ENCODE data around the gene PTPRD. TPM values are rescaled to one million over a fixed set of nuclear protein-coding genes. Genes with fewer than 3 reads are reported as not detected.

Gene PTPRD
- total RNA-seq, 1 donor from 2014 or later = 75.7 TPM

DNA sequence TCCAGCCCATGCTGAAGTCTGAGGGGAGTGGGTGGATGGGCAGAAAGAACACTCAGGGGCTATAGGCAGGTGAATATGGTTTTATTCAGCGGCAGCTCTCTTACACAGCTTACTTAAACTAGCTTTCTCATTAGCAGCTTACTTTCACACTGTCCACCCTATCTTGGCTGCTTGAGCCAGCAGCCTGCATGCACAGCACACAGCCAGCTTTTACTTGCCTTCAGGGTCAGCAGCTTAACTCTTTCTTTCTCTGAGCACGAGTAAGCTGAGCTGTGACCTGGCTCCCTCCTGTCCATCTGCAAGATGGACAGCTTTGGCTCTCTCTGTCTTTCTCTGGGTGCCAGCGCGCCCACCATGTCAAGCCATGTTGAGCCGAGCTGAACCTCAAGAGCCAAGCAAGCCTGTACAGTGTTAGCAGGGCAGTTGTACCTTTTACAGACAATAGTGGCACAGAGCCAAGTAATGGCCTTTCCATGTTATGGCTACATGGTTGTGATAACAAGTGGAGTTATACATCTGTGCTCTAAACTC lies 1054.9 kb downstream of the PTPRD start:
- Histone ChIP-seq H3K9me3 (ENCODE audit: control insufficient read depth in 3 of 3, low read length in 3 of 3) (no peaks in the 10 kb centered on the region), H3K27me3 (ENCODE audit: control insufficient read depth in 3 of 3, insufficient read depth in 3 of 3, low read length in 3 of 3) (no peaks in the 10 kb centered on the region), H3K4me1 (ENCODE audit: control insufficient read depth in 3 of 3, insufficient read depth in 3 of 3, low read length in 3 of 3) (no peaks in the 10 kb centered on the region), H3K36me3 (ENCODE audit: control insufficient read depth in 3 of 3, insufficient read depth in 3 of 3, low read length in 3 of 3) (no peaks in the 10 kb centered on the region), H3K27ac (ENCODE audit: low read depth, low read length) (no peak overlapping the region), H3K4me3 (ENCODE audit: low read length in 3 of 3) (no peak overlapping the region), H3K9ac (ENCODE audit: low read depth in 1 of 3, low read length in 3 of 3) (no peak overlapping the region)

- no peaks in the 10 kb centered on the region for H3K4me1 ChIP-seq (ENCODE audit: control insufficient read depth in 3 of 3, insufficient read depth in 3 of 3, low read length in 3 of 3)
- no peak overlapping the region for H3K27ac ChIP-seq (ENCODE audit: low read depth, low read length)
- no peaks in the 10 kb centered on the region for H3K27me3 ChIP-seq (ENCODE audit: control insufficient read depth in 3 of 3, insufficient read depth in 3 of 3, low read length in 3 of 3)
- no peaks in the 10 kb centered on the region for H3K36me3 ChIP-seq (ENCODE audit: control insufficient read depth in 3 of 3, insufficient read depth in 3 of 3, low read length in 3 of 3)
- H3K9ac ChIP-seq (ENCODE audit: low read depth in 1 of 3, low read length in 3 of 3) = no peak overlapping the region
- no peaks in the 10 kb centered on the region for H3K9me3 ChIP-seq (ENCODE audit: control insufficient read depth in 3 of 3, low read length in 3 of 3)
- no peak overlapping the region for H3K4me3 ChIP-seq (ENCODE audit: low read length in 3 of 3)
Measured at GRCh38 chr9:9556865-9557803, 1055.7 kb downstream of the PTPRD start.

DNA sequence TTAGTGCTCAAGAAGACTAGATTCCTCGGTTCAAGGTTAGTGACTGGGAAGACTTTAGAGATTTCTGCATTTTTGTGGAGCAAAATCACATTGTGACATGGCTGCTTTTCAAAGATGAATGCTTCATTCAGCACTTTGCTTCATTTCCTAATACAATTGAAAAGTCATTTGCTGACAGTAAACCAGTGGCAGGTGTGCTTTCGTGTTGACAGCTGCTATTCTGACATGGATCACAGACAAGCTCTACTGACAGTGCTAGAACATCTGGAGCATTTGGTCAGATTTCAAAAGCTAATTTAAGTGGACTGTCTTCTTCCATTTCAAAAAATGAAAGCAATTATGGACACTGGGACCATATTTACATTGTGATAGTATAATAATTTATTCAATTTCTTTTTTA lies 1060.1 kb downstream of the PTPRD start:
- Histone ChIP-seq H3K4me1 (ENCODE audit: control insufficient read depth in 3 of 3, insufficient read depth in 3 of 3, low read length in 3 of 3) (no peaks in the 10 kb centered on the region), H3K9ac (ENCODE audit: low read depth in 1 of 3, low read length in 3 of 3) (no peak overlapping the region), H3K27me3 (ENCODE audit: control insufficient read depth in 3 of 3, insufficient read depth in 3 of 3, low read length in 3 of 3) (no peaks in the 10 kb centered on the region), H3K36me3 (ENCODE audit: control insufficient read depth in 3 of 3, insufficient read depth in 3 of 3, low read length in 3 of 3) (no peaks in the 10 kb centered on the region), H3K27ac (ENCODE audit: low read depth, low read length) (no peak overlapping the region), H3K9me3 (ENCODE audit: control insufficient read depth in 3 of 3, low read length in 3 of 3) (no peaks in the 10 kb centered on the region), H3K4me3 (ENCODE audit: low read length in 3 of 3) (no peak overlapping the region)

- H3K9me3 ChIP-seq (ENCODE audit: control insufficient read depth in 3 of 3, low read length in 3 of 3) = no peaks in the 10 kb centered on the region
- no peak overlapping the region for H3K4me3 ChIP-seq (ENCODE audit: low read length in 3 of 3)
- H3K4me1 ChIP-seq (ENCODE audit: control insufficient read depth in 3 of 3, insufficient read depth in 3 of 3, low read length in 3 of 3) = no peaks in the 10 kb centered on the region
- no peaks in the 10 kb centered on the region for H3K36me3 ChIP-seq (ENCODE audit: control insufficient read depth in 3 of 3, insufficient read depth in 3 of 3, low read length in 3 of 3)
- no peak overlapping the region for H3K9ac ChIP-seq (ENCODE audit: low read depth in 1 of 3, low read length in 3 of 3)
- no peaks in the 10 kb centered on the region for H3K27me3 ChIP-seq (ENCODE audit: control insufficient read depth in 3 of 3, insufficient read depth in 3 of 3, low read length in 3 of 3)
- H3K27ac ChIP-seq (ENCODE audit: low read depth, low read length) = no peak overlapping the region
Measured at GRCh38 chr9:9538766-9539165, 1074.0 kb downstream of the PTPRD start.

- Histone ChIP-seq H3K27me3 (ENCODE audit: control insufficient read depth in 3 of 3, insufficient read depth in 3 of 3, low read length in 3 of 3) (no peaks in the 10 kb centered on the region), H3K9me3 (ENCODE audit: control insufficient read depth in 3 of 3, low read length in 3 of 3) (no peaks in the 10 kb centered on the region), H3K4me1 (ENCODE audit: control insufficient read depth in 3 of 3, insufficient read depth in 3 of 3, low read length in 3 of 3) (no peaks in the 10 kb centered on the region), H3K9ac (ENCODE audit: low read depth in 1 of 3, low read length in 3 of 3) (no peak overlapping the region), H3K36me3 (ENCODE audit: control insufficient read depth in 3 of 3, insufficient read depth in 3 of 3, low read length in 3 of 3) (no peaks in the 10 kb centered on the region), H3K4me3 (ENCODE audit: low read length in 3 of 3) (no peak overlapping the region), H3K27ac (ENCODE audit: low read depth, low read length) (no peak overlapping the region)
Measured at GRCh38 chr9:9538356-9538755, 1074.4 kb downstream of the PTPRD start.

GRCh38 chr9:9536523-9536922 lies 1076.3 kb downstream of the PTPRD start:
- no peaks in the 10 kb centered on the region for H3K36me3 ChIP-seq (ENCODE audit: control insufficient read depth in 3 of 3, insufficient read depth in 3 of 3, low read length in 3 of 3)
- no peaks in the 10 kb centered on the region for H3K4me1 ChIP-seq (ENCODE audit: control insufficient read depth in 3 of 3, insufficient read depth in 3 of 3, low read length in 3 of 3)
- no peaks in the 10 kb centered on the region for H3K27me3 ChIP-seq (ENCODE audit: control insufficient read depth in 3 of 3, insufficient read depth in 3 of 3, low read length in 3 of 3)
- no peak overlapping the region for H3K9ac ChIP-seq (ENCODE audit: low read depth in 1 of 3, low read length in 3 of 3)
- no peak overlapping the region for H3K27ac ChIP-seq (ENCODE audit: low read depth, low read length)
- no peak overlapping the region for H3K4me3 ChIP-seq (ENCODE audit: low read length in 3 of 3)
- no peaks in the 10 kb centered on the region for H3K9me3 ChIP-seq (ENCODE audit: control insufficient read depth in 3 of 3, low read length in 3 of 3)

- Histone ChIP-seq H3K36me3 (ENCODE audit: control insufficient read depth in 3 of 3, insufficient read depth in 3 of 3, low read length in 3 of 3) (no peaks in the 10 kb centered on the region), H3K4me3 (ENCODE audit: low read length in 3 of 3) (no peak overlapping the region), H3K9me3 (ENCODE audit: control insufficient read depth in 3 of 3, low read length in 3 of 3) (no peaks in the 10 kb centered on the region), H3K4me1 (ENCODE audit: control insufficient read depth in 3 of 3, insufficient read depth in 3 of 3, low read length in 3 of 3) (no peaks in the 10 kb centered on the region), H3K9ac (ENCODE audit: low read depth in 1 of 3, low read length in 3 of 3) (no peak overlapping the region), H3K27me3 (ENCODE audit: control insufficient read depth in 3 of 3, insufficient read depth in 3 of 3, low read length in 3 of 3) (no peaks in the 10 kb centered on the region), H3K27ac (ENCODE audit: low read depth, low read length) (no peak overlapping the region)
Measured at GRCh38 chr9:9523476-9524139, 1089.2 kb downstream of the PTPRD start.

DNA sequence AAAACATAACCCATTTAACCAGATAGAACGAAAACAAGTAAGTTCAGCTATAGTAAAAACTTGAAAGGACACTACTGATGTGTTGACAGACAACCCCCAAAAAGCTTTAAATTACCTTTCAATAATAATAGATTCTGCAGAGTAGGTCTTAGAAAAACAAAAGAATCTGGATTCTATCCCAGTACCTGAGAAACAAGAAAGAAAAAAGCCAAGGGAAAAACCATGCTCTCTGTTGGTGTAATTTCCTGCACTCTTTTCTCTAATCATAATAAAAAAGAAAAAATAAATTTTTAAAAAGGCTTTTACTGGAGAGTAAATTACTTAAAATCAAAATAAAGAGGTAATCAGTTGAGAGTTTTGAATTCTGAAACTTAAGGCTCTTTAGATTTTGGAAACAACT lies 1090.4 kb downstream of the PTPRD start:
- Histone ChIP-seq H3K9ac (ENCODE audit: low read depth in 1 of 3, low read length in 3 of 3) (no peak overlapping the region), H3K9me3 (ENCODE audit: control insufficient read depth in 3 of 3, low read length in 3 of 3) (no peaks in the 10 kb centered on the region), H3K27me3 (ENCODE audit: control insufficient read depth in 3 of 3, insufficient read depth in 3 of 3, low read length in 3 of 3) (no peaks in the 10 kb centered on the region), H3K4me1 (ENCODE audit: control insufficient read depth in 3 of 3, insufficient read depth in 3 of 3, low read length in 3 of 3) (no peaks in the 10 kb centered on the region), H3K27ac (ENCODE audit: low read depth, low read length) (no peak overlapping the region), H3K36me3 (ENCODE audit: control insufficient read depth in 3 of 3, insufficient read depth in 3 of 3, low read length in 3 of 3) (no peaks in the 10 kb centered on the region), H3K4me3 (ENCODE audit: low read length in 3 of 3) (no peak overlapping the region)

DNA sequence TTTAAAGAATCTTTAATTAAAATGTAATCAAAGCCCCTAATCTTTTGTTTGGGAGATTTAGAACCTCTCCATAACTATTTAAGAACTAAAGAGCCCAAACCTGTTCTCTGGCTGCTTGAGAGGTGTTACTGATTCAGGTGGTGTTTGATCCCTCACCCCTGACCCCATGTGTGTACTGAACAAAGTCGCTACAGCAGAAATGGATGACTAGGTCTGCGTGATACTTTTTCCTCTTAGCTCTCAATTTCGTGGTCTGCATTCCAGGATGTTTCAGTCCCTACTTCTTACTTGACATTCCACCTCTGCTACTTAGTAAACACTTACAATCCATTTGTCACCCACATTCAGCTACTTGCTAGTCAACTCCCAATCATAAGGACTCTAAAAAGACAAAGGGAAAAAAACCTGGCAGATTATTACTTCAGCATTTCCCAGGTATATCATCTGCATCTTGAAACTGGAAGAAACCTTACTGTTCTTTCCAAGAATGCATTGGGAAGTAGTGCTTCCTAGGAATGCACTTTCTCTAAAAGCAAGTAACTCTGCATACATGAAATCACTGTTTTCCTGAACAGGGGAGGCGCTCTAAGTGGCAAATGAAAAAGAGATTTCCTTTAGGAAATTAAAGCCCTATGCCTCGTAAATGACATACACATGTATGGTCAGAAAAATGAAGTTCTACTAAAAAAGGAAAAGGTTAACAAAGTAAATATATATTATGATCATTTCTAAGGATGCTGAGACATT lies 1091.6 kb downstream of the PTPRD start:
- Histone ChIP-seq H3K27me3 (ENCODE audit: control insufficient read depth in 3 of 3, insufficient read depth in 3 of 3, low read length in 3 of 3) (no peaks in the 10 kb centered on the region), H3K4me1 (ENCODE audit: control insufficient read depth in 3 of 3, insufficient read depth in 3 of 3, low read length in 3 of 3) (no peaks in the 10 kb centered on the region), H3K9me3 (ENCODE audit: control insufficient read depth in 3 of 3, low read length in 3 of 3) (no peaks in the 10 kb centered on the region), H3K9ac (ENCODE audit: low read depth in 1 of 3, low read length in 3 of 3) (no peak overlapping the region), H3K4me3 (ENCODE audit: low read length in 3 of 3) (no peak overlapping the region), H3K36me3 (ENCODE audit: control insufficient read depth in 3 of 3, insufficient read depth in 3 of 3, low read length in 3 of 3) (no peaks in the 10 kb centered on the region), H3K27ac (ENCODE audit: low read depth, low read length) (no peak overlapping the region)
